Kidney epithelial cell (primary cell): ENCODE measurements around the gene C1QTNF7. TPM values are rescaled to one million over a fixed set of nuclear protein-coding genes. Genes with fewer than 3 reads are reported as not detected.

Source experiments
- DNase-seq: peaks from one replicate; pipeline ENCODE4 v3.0.0-alpha.2; 2010; ENCODE audit warnings: low read depth
- H3K27me3 ChIP-seq: 2 replicates; pipeline ENCODE4 v1.6.0; 2011; ENCODE audit warnings: low read length; ENCODE audit not compliant: control insufficient read depth, insufficient read depth
- H3K36me3 ChIP-seq: 2 replicates; pipeline ENCODE4 v1.5.1; 2011; ENCODE audit warnings: low read length; ENCODE audit not compliant: control insufficient read depth, insufficient read depth
- H3K4me3 ChIP-seq: 2 replicates; pipeline ENCODE4 v1.5.1; 2011; ENCODE audit warnings: low read depth, mild to moderate bottlenecking, control low read depth, low read length
- CTCF ChIP-seq: IDR thresholded peaks from 2 replicates; pipeline ENCODE4 v1.5.1; 2011; ENCODE audit warnings: mild to moderate bottlenecking, moderate library complexity, low read length, control low read depth, inconsistent platforms; ENCODE audit not compliant: insufficient read depth, poor library complexity, severe bottlenecking
- total RNA-seq: library from RNA; depleted of rRNA; stranded (reverse); fragments of >200 nt; gene quantifications from 2 replicates; pipeline ENCODE4 v1.2.3, GENCODE V29; 2015

The C1QTNF7 gene
- total RNA-seq, 1 donor from 2014 or later = not detected

GRCh38 chr4:15423285-15423711, 4.5 kb upstream of the C1QTNF7 start:
- H3K4me3 ChIP-seq = no peak overlapping the region
- TF ChIP-seq CTCF = no peak
- no peak for DNase-seq
- no peaks in the 10 kb centered on the region for H3K27me3 ChIP-seq
- H3K36me3 ChIP-seq = no peaks in the 10 kb centered on the region

- H3K4me3 ChIP-seq = no peak overlapping the region
- DNase-seq = no peak
- no peaks in the 10 kb centered on the region for H3K36me3 ChIP-seq
- H3K27me3 ChIP-seq = no peaks in the 10 kb centered on the region
- TF ChIP-seq CTCF = no peak
These were observed 2.3 kb upstream of the C1QTNF7 start for GRCh38 chr4:15425520-15425919.

- TF ChIP-seq CTCF = no peak
- no peaks in the 10 kb centered on the region for H3K36me3 ChIP-seq
- H3K4me3 ChIP-seq = no peak overlapping the region
- DNase-seq = no peak
- no peaks in the 10 kb centered on the region for H3K27me3 ChIP-seq
These were observed 672 bp upstream of the C1QTNF7 start for GRCh38 chr4:15427161-15427560.

- DNase-seq = no peak
- Histone ChIP-seq H3K27me3 (no peaks in the 10 kb centered on the region), H3K4me3 (no peak overlapping the region), H3K36me3 (no peaks in the 10 kb centered on the region)
- TF ChIP-seq CTCF = no peak
These were observed 778 bp downstream of the C1QTNF7 start for GRCh38 chr4:15428611-15429010.

- H3K36me3 ChIP-seq = no peaks in the 10 kb centered on the region
- peak; percentile 10 for DNase-seq
- H3K27me3 ChIP-seq = no peaks in the 10 kb centered on the region
- TF ChIP-seq CTCF = no peak
- no peak overlapping the region for H3K4me3 ChIP-seq
These were observed 6.3 kb downstream of the C1QTNF7 start for GRCh38 chr4:15434091-15434490.

GRCh38 chr4:15434676-15435075, 6.8 kb downstream of the C1QTNF7 start:
- TF ChIP-seq CTCF = no peak
- Histone ChIP-seq H3K36me3 (no peaks in the 10 kb centered on the region), H3K27me3 (no peaks in the 10 kb centered on the region), H3K4me3 (no peak overlapping the region)
- DNase-seq = no peak
